Activated CD8-positive, alpha-beta memory T cell treated with anti-CD3 and anti-CD28 coated beads, Interleukin-2, amount 50 U/mL, for 48 hours (primary cell): ENCODE data around the gene CLEC3B.

Source experiments
- DNase-seq: peaks from one replicate; pipeline ENCODE4 v3.0.0-alpha.2; 2020

CLEC3B gene

GRCh38 chr3:45003859-45004258 lies 22.2 kb upstream of the CLEC3B start:
- DNase-seq = no peak

- no peak for DNase-seq
Measured at GRCh38 chr3:45007091-45007490, 19.0 kb upstream of the CLEC3B start.

- DNase-seq = no peak
Measured at GRCh38 chr3:45008117-45008516, 18.0 kb upstream of the CLEC3B start.

- no peak for DNase-seq
Measured at GRCh38 chr3:45009868-45010267, 16.2 kb upstream of the CLEC3B start.

GRCh38 chr3:45010811-45011333 lies 15.2 kb upstream of the CLEC3B start:
- no peak for DNase-seq

- no peak for DNase-seq
Measured at GRCh38 chr3:45011756-45012508, 14.2 kb upstream of the CLEC3B start.

GRCh38 chr3:45012577-45012976 lies 13.5 kb upstream of the CLEC3B start:
- no peak for DNase-seq

- no peak for DNase-seq
Measured at GRCh38 chr3:45016916-45017315, 9.2 kb upstream of the CLEC3B start.

- DNase-seq = no peak
Measured at GRCh38 chr3:45017821-45018220, 8.3 kb upstream of the CLEC3B start.

GRCh38 chr3:45020534-45020933 lies 5.6 kb upstream of the CLEC3B start:
- no peak for DNase-seq

GRCh38 chr3:45021524-45022297 lies 4.4 kb upstream of the CLEC3B start:
- no peak for DNase-seq

- no peak for DNase-seq
Measured at GRCh38 chr3:45023675-45024074, 2.4 kb upstream of the CLEC3B start.

- DNase-seq = no peak
Measured at GRCh38 chr3:45024542-45025255, 1.4 kb upstream of the CLEC3B start.

GRCh38 chr3:45026957-45027356 lies 854 bp downstream of the CLEC3B start:
- DNase-seq = no peak

GRCh38 chr3:45027441-45027840 lies 1.3 kb downstream of the CLEC3B start:
- DNase-seq = no peak

- DNase-seq = no peak
Measured at GRCh38 chr3:45029216-45029615, 3.1 kb downstream of the CLEC3B start.

GRCh38 chr3:45029661-45030060 lies 3.6 kb downstream of the CLEC3B start:
- DNase-seq = no peak

GRCh38 chr3:45031531-45031930 lies 5.4 kb downstream of the CLEC3B start:
- no peak for DNase-seq

- DNase-seq = no peak
Measured at GRCh38 chr3:45032113-45032512, 6.0 kb downstream of the CLEC3B start.

GRCh38 chr3:45033791-45034190 lies 7.7 kb downstream of the CLEC3B start:
- no peak for DNase-seq

- peak; percentile 59 for DNase-seq
Measured at GRCh38 chr3:45034612-45035252, 8.6 kb downstream of the CLEC3B start.

- DNase-seq = peak; percentile 59
Measured at GRCh38 chr3:45035441-45036301, 9.6 kb downstream of the CLEC3B start.
